Endothelial cell of umbilical vein (primary cell): Measurements from ENCODE around the gene ANXA11. TPM values are rescaled to one million over a fixed set of nuclear protein-coding genes. Genes with fewer than 3 reads are reported as not detected.

Experiments
- BruUV-seq: library from RNA; stranded (reverse); fragments of 400-500 nt; replicated peaks from 2 replicates; lab custom pipeline; 2021; lab: Mats Ljungman, UMichigan
- CTCF ChIA-PET: fragments of 300-600, 350-600 bp; sonication (Branson Sonifier 250); formaldehyde crosslinking; loops from one replicate; lab custom pipeline; 2021; ENCODE audit warnings: antibody characterized with exemption, inconsistent platforms; lab: Charles Lee
- POLR2A ChIA-PET: fragments of 300-600, 350-600 bp; sonication (Branson Sonifier 250); formaldehyde crosslinking; loops from one replicate; lab custom pipeline; 2021; ENCODE audit warnings: antibody characterized with exemption, inconsistent platforms; lab: Charles Lee
- DNase-seq: peaks from one replicate; pipeline ENCODE4 v3.0.0-alpha.2; 2011; ENCODE audit warnings: low read depth, low spot score
- FAIRE-seq: peaks from 2 replicates; lab custom pipeline; 2011; peaks lifted over from hg19 to GRCh38; lab: Jason Lieb, UNC
- H2AFZ ChIP-seq: 2 replicates; pipeline ENCODE4 v1.6.0; 2012; ENCODE audit warnings: low read depth, low read length, control low read depth, inconsistent platforms
- H3K27ac ChIP-seq: 2 replicates; pipeline ENCODE4 v1.5.1; 2011; ENCODE audit warnings: low read depth, mild to moderate bottlenecking, control low read depth, low read length, moderate library complexity; ENCODE audit not compliant: insufficient read depth
- H3K27me3 ChIP-seq, 2 experiments: 2 replicates each; pipeline versions ENCODE4 v1.6.0 to v1.6.1; 2011; ENCODE audit warnings: low read length in 2 of 2, mixed read lengths in 1 of 2; ENCODE audit not compliant: control insufficient read depth in 2 of 2, insufficient read depth in 2 of 2
- H3K36me3 ChIP-seq, 2 experiments: 2 replicates in 1 of 2; 3 replicates in 1 of 2; pipeline ENCODE4 v1.5.1; 2011; ENCODE audit warnings: low read length in 2 of 2, mild to moderate bottlenecking in 1 of 2, moderate library complexity in 1 of 2; ENCODE audit not compliant: control insufficient read depth in 2 of 2, insufficient read depth in 2 of 2; ENCODE audit errors: extremely low read depth in 1 of 2
- H3K4me1 ChIP-seq: 3 replicates; pipeline ENCODE4 v1.5.1; 2011; ENCODE audit warnings: mild to moderate bottlenecking, low read length; ENCODE audit not compliant: control insufficient read depth, insufficient read depth; ENCODE audit errors: extremely low read depth
- H3K4me2 ChIP-seq: 2 replicates; pipeline ENCODE4 v1.6.1; 2011; ENCODE audit warnings: low read length, control low read depth, mixed read lengths; ENCODE audit not compliant: insufficient read depth
- H3K4me3 ChIP-seq, 3 experiments: fragments of 200-600 bp in 1 of 3; sonication (generic), shearing (Covaris generic) in 1 of 3; replicated peaks in 1 of 3; 2 replicates each; pipeline ENCODE4 v1.5.1; 2011 to 2016; ENCODE audit warnings: control low read depth in 3 of 3, low read length in 3 of 3, mild to moderate bottlenecking in 2 of 3, inconsistent platforms in 1 of 3, low read depth in 1 of 3, moderate library complexity in 1 of 3; ENCODE audit not compliant: insufficient read depth in 1 of 3
- H3K79me2 ChIP-seq: 2 replicates; pipeline ENCODE4 v1.6.0; 2012; ENCODE audit warnings: low read length, inconsistent platforms; ENCODE audit not compliant: control insufficient read depth, insufficient read depth
- H3K9ac ChIP-seq: replicated peaks from 2 replicates; pipeline ENCODE3; 2011; ENCODE audit warnings: low read length, control low read depth; ENCODE audit not compliant: insufficient read depth; ENCODE audit errors: extremely low read depth
- H3K9me1 ChIP-seq: replicated peaks from 3 replicates; pipeline ENCODE4 v1.6.0; 2011; ENCODE audit warnings: mild to moderate bottlenecking, low read length; ENCODE audit not compliant: control insufficient read depth, insufficient read depth; ENCODE audit errors: extremely low read depth
- H3K9me3 ChIP-seq: replicated peaks from 2 replicates; pipeline ENCODE4 v1.5.1; 2012; ENCODE audit warnings: low read length, inconsistent platforms; ENCODE audit not compliant: control insufficient read depth, insufficient read depth
- H4K20me1 ChIP-seq: replicated peaks from 2 replicates; pipeline ENCODE3; 2011; ENCODE audit warnings: mild to moderate bottlenecking, low read length; ENCODE audit not compliant: control insufficient read depth, insufficient read depth; ENCODE audit errors: extremely low read depth
- CTCF ChIP-seq, 2 donors: IDR thresholded peaks; 1 replicate in 1 of 2; 2 replicates in 1 of 2; pipeline ENCODE4 v1.5.1; 2011; ENCODE audit warnings: low read length in 2 of 2, mild to moderate bottlenecking in 2 of 2, moderate library complexity in 2 of 2, control low read depth in 1 of 2, inconsistent platforms in 1 of 2, low read depth in 1 of 2; ENCODE audit not compliant: insufficient read depth in 1 of 2; ENCODE audit errors: extremely low read depth in 1 of 2
- EZH2 ChIP-seq: IDR thresholded peaks from 2 replicates; pipeline ENCODE4 v1.6.1; 2012; ENCODE audit warnings: borderline replicate concordance, low read depth, mild to moderate bottlenecking, moderate library complexity, low read length, inconsistent platforms; ENCODE audit not compliant: severe bottlenecking
- FOS ChIP-seq: IDR thresholded peaks from 2 replicates; pipeline ENCODE4 v1.6.1; 2011; ENCODE audit warnings: mild to moderate bottlenecking, low read length, moderate library complexity, borderline replicate concordance; ENCODE audit not compliant: insufficient read depth
- GATA2 ChIP-seq: IDR thresholded peaks from 2 replicates; pipeline ENCODE4 v1.7.0; 2011; ENCODE audit warnings: low read depth, mild to moderate bottlenecking, moderate library complexity, mixed read lengths, low read length; ENCODE audit not compliant: insufficient read length, insufficient read depth
- JUN ChIP-seq: IDR thresholded peaks from 2 replicates; pipeline ENCODE4 v1.6.1; 2011; ENCODE audit warnings: borderline replicate concordance, low read depth; ENCODE audit not compliant: insufficient read length, insufficient read depth
- MAX ChIP-seq: IDR thresholded peaks from 2 replicates; pipeline ENCODE4 v1.6.1; 2011; ENCODE audit not compliant: insufficient read depth, insufficient read length
- MYC ChIP-seq: IDR thresholded peaks from one replicate; pipeline ENCODE4 v1.6.1; 2011; ENCODE audit warnings: mild to moderate bottlenecking, low read depth, low read length
- POLR2A ChIP-seq: IDR thresholded peaks from 2 replicates; pipeline ENCODE4 v1.6.1; 2012; ENCODE audit warnings: low read depth, mild to moderate bottlenecking, control low read depth, low read length
- POLR2AphosphoS5 ChIP-seq: IDR thresholded peaks from 2 replicates; pipeline ENCODE4 v1.6.1; 2012; ENCODE audit warnings: low read depth, mild to moderate bottlenecking, control low read depth, low read length, moderate library complexity; ENCODE audit not compliant: insufficient read depth
- dilution Hi-C: fragments of 300-500 bp; cut with MboI; formaldehyde crosslinking; loops from one replicate; pipeline ENCODE4 v1.15.0; 2019; ENCODE audit warnings: low sequenced_read_pairs; ENCODE audit not compliant: extremely low pct_ligation_motif_present
- intact Hi-C: fragments of 100-400 bp; cut with micrococcal nuclease; formaldehyde crosslinking; loops from one replicate; pipeline ENCODE4 v1.10.0; 2022
- polyA plus RNA-seq, 4 experiments: library from polyadenylated mRNA; depleted of rRNA in 3 of 4; stranded (reverse) in 3 of 4; unstranded in 1 of 4; fragments of >200 nt; gene quantifications; 2 replicates each; pipeline versions ENCODE4 v1.2.1 to v1.2.3, GENCODE V29; 2011 to 2012; ENCODE audit warnings: missing spikeins in 1 of 4
- total RNA-seq: library from RNA; stranded (reverse); gene quantifications from 2 replicates; pipeline ENCODE4 v1.2.3, GENCODE V29; 2021

ANXA11 gene
- total and polyA plus RNA-seq, 2 donors (not counting 3 experiments of a cell fraction or from before 2014, with no cell fraction given), result 59.2 to 143 TPM

- CTCF ChIA-PET, result interaction anchor here (1.3 to 2.4 kb wide), 3 partner anchors 26 to 45 kb away, joined by 5 to 11 read pairs (median 5); no protein-coding TSS in a partner anchor
- peaks cover 5% of the 10 kb centered on the region for H4K20me1 ChIP-seq
- no TSS peak for BruUV-seq
Observed at GRCh38 chr10:80177781-80178636, 27.3 kb downstream of the ANXA11 start.

More at GRCh38 chr10:80177781-80178636, 27.3 kb downstream of the ANXA11 start:
- no peak overlapping the region for H3K4me2 ChIP-seq
- TF ChIP-seq FOS (no peak), JUN (no peak), POLR2A (no peak), CTCF (IDR thresholded peaks at IDR 0.05; ENCODE audit: extremely low read depth in 1 of 2, insufficient read depth in 1 of 2, low read depth in 1 of 2, low read length in 2 of 2) (no peak), MAX (no peak), GATA2 (no peak), MYC (no peak), POLR2AphosphoS5 (no peak), EZH2 (no peak)
- no peak overlapping the region for H3K27ac ChIP-seq
- H3K4me3 ChIP-seq, result no peak overlapping the region
- no peaks in the 10 kb centered on the region for H3K9me3 ChIP-seq
- dilution Hi-C loops, result no loop called here
- POLR2A ChIA-PET, result no interaction called here
- no peaks in the 10 kb centered on the region for H3K27me3 ChIP-seq
- H2AFZ ChIP-seq, result no peak overlapping the region
- H3K79me2 ChIP-seq, result peaks cover 47% of the 10 kb centered on the region
- intact Hi-C loops, result no loop called here
- H3K9me1 ChIP-seq, result no peaks in the 10 kb centered on the region
- no peak for FAIRE-seq
- no peaks in the 10 kb centered on the region for H3K4me1 ChIP-seq
- DNase-seq, result no peak
- no peaks in the 10 kb centered on the region for H3K36me3 ChIP-seq
- H3K9ac ChIP-seq, result no peak overlapping the region
